RWPE1 (cell line): ENCODE results near the gene KCNMA1.

Experiments used
- CTCF ChIA-PET: fragments of 350-600 bp; sonication (Branson Sonifier 250); formaldehyde crosslinking; extraction: SDS; loops from one replicate; lab custom pipeline; 2021; lab: Yijun Ruan, JAX
- POLR2A ChIA-PET: fragments of 400-600 bp; formaldehyde crosslinking; extraction: SDS; loops from one replicate; lab custom pipeline; 2020; ENCODE audit warnings: antibody characterized with exemption; ENCODE audit not compliant: low non-redundant PET; lab: Yijun Ruan, JAX
- DNase-seq: peaks from one replicate; pipeline ENCODE4 v3.0.0; 2012; ENCODE audit warnings: low spot score
- H3K27ac ChIP-seq: fragments of 450-650 bp; 2 replicates; pipeline ENCODE4 v1.5.1; 2017
- CTCF ChIP-seq: fragments of 450-650 bp; conservative IDR thresholded peaks from 2 replicates; pipeline ENCODE4 v1.5.1; 2017; ENCODE audit warnings: low read depth, mild to moderate bottlenecking

Gene KCNMA1

DNA sequence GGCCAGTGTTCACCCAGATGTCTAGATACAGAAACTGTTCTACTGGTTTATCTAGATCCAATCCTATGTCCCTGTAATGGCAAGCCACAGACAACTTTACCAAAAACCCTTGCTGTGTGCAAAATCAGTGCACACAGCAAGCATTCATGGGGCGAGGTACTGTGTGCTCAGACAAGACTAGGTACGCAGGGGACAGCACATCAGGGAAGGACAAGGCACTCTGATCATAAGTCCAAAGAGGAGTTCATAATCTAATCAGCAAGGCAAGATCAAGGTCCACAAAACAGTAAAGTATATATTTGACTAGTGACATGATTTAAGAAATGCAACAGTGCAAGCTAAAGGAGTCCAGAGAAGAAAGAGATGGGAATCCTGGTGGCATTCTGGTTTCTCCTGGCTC is 25.9 kb downstream of the KCNMA1 start:
- TF ChIP-seq CTCF, result no peak
- POLR2A ChIA-PET, result no interaction called here
- H3K27ac ChIP-seq, result no peak overlapping the region
- no peak for DNase-seq
- CTCF ChIA-PET, result no interaction called here

GRCh38 chr10:77611221-77611620 is 26.4 kb downstream of the KCNMA1 start:
- H3K27ac ChIP-seq, result no peak overlapping the region
- no peak for TF ChIP-seq CTCF
- ChIA-PET CTCF (interaction anchor here (0.8 kb wide), 1 partner anchor 224 kb away, joined by 3 read pairs; no protein-coding TSS in a partner anchor), POLR2A (no interaction called here)
- no peak for DNase-seq

GRCh38 chr10:77609781-77610272 is 27.8 kb downstream of the KCNMA1 start:
- H3K27ac ChIP-seq, result no peak overlapping the region
- ChIA-PET POLR2A (no interaction called here), CTCF (interaction anchor here (0.6 to 1.1 kb wide), 2 partner anchors 31 to 333 kb away, joined by 4 read pairs; no protein-coding TSS in a partner anchor)
- no peak for TF ChIP-seq CTCF
- no peak for DNase-seq

DNA sequence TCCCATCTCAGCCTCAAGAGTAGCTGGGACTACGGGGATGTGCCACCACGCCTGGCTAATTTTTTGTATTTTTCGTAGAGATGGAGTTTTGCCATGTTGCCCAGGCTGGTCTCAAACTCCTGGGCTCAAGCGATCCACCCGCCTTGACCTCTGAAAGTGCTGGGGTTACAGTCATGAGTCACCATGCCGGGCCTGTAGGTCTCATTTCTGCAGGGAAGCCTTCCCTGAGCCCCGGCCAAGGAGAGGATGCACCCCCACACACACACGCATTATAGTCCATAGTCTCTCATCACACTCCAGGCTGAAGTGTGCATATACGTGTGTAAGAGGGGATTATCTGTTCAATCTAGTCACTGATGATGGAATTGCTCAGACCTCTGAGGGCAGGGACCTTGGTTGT is 29.3 kb downstream of the KCNMA1 start:
- ChIA-PET CTCF (no interaction called here), POLR2A (no interaction called here)
- H3K27ac ChIP-seq, result no peak overlapping the region
- TF ChIP-seq CTCF, result no peak
- no peak for DNase-seq

DNA sequence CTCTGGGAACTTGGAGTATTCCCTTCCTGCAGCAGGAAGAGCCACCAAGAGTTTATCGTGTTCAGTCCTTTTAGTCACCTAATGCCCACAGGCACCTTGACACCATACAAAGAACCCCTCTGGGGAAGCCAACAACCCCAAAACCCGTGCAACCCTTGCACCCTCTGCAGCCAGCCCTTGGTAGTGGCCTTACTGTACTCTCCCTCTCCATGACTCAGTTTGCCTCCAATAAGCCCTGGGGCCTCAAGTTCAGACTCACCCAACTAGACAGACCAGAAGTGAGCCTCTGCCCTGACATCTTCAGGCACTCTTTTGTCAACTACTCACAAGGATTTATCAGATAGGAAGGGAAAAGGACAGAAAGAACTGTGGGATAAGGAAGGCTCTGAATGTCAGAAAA is 30.9 kb downstream of the KCNMA1 start:
- CTCF ChIA-PET, result interaction anchor here (0.6 to 1.1 kb wide), 2 partner anchors 244 to 433 kb away, joined by 3 read pairs; no protein-coding TSS in a partner anchor
- H3K27ac ChIP-seq, result no peak overlapping the region
- DNase-seq, result peak; percentile 41
- POLR2A ChIA-PET, result no interaction called here
- TF ChIP-seq CTCF, result no peak

DNA sequence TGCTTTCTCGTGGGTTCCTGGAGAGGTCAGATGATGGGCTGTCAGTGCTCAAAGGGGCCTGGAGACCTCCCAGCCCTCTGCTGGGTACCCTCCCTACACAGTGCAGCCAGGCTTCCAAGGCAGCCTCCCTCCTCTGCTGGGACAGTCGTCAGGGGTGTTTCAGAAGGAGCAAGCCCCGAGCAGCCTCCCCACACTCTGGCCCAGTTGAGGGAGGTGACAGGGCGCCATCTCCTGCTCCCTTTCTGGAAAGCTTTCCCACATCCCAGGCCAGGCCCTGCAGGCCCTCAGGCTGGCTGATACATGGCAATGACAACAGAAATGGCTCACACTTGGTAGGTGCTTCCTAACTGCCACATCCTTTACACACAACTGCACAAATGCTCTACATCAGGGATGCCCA is 32.1 kb downstream of the KCNMA1 start:
- CTCF ChIA-PET, result interaction anchor here (0.7 to 1.2 kb wide), 3 partner anchors 426 to 1172 kb away, joined by 3 read pairs; no protein-coding TSS in a partner anchor
- no peak overlapping the region for H3K27ac ChIP-seq
- POLR2A ChIA-PET, result no interaction called here

More for the DNA sequence above, 32.1 kb downstream of the KCNMA1 start:
- no peak for TF ChIP-seq CTCF
- DNase-seq, result no peak
